PC-9 (cell line): ENCODE data around the gene MYO6.
A peak's percentile ranks its signal among the peaks of the same experiment; 100 is the strongest.

Experiments used
- EZH2 ChIP-seq: fragments of 200-600 bp; sonication (generic); IDR thresholded peaks from 2 replicates; pipeline ENCODE4 v1.8.0; 2017; ENCODE audit warnings: antibody characterized with exemption, low read depth
- TF ChIP-seq, protein P1 (sequence below): fragments of 200-600 bp; sonication (generic); conservative IDR thresholded peaks from 2 replicates; pipeline ENCODE4 v1.6.1; 2017; ENCODE audit warnings: mixed run types, antibody characterized with exemption, mild to moderate bottlenecking, moderate library complexity

DNA sequence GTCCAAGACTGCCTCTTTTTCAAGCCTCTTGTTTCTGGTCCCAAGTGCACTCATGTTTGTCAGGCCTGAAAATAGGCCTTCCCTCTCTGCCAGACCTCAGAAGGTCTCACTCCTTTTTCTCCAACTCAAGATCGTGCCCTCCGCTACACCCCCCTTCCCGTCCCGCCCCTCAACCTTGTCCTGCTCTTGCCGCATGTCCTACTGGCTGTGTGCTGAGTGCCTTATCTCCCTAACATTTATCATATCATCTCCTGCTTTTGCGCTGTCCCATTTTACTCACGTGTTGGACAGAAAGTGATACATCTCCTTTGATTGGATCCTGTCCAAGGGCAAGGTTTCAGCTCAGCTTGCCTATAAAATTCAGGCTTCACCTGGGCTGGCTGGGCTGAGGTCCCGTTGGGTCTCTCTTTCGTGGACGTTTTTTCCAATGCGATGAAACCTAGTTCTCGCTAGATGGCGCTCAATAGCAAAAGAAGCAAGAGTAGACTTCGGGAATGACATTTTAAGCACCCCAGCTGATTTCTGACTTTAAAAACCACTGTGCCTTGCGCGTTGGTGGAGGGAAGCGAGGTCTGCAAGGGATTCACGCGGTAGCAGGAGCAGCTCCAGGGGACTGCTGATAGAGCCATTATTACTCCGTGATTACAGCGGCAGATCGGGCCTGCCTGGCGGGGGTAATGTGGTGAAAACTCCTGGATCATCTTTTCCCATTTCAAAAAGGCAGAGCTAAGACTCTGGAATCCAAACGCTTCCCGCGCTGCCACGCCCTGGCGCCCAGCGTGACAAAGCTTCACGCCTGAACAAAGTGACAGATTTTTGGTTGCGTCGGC lies 185.8 kb downstream of the MYO6 start:
- TF ChIP-seq, protein P1, sequence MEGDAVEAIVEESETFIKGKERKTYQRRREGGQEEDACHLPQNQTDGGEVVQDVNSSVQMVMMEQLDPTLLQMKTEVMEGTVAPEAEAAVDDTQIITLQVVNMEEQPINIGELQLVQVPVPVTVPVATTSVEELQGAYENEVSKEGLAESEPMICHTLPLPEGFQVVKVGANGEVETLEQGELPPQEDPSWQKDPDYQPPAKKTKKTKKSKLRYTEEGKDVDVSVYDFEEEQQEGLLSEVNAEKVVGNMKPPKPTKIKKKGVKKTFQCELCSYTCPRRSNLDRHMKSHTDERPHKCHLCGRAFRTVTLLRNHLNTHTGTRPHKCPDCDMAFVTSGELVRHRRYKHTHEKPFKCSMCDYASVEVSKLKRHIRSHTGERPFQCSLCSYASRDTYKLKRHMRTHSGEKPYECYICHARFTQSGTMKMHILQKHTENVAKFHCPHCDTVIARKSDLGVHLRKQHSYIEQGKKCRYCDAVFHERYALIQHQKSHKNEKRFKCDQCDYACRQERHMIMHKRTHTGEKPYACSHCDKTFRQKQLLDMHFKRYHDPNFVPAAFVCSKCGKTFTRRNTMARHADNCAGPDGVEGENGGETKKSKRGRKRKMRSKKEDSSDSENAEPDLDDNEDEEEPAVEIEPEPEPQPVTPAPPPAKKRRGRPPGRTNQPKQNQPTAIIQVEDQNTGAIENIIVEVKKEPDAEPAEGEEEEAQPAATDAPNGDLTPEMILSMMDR, result peak; percentile 84
- TF ChIP-seq EZH2, result no peak
